A549 (cell line): ENCODE data around the gene NIPAL3.

Experiments used
- JUN ChIP-seq, 2 experiments: fragments of >200 bp; sonication (Bioruptor Twin); formaldehyde crosslinking; IDR thresholded peaks; 2 replicates in 1 of 2; 3 replicates in 1 of 2; pipeline ENCODE4 v1.6.1; 2016 to 2017
- KDM1A ChIP-seq: fragments of 200-600 bp; sonication (generic); IDR thresholded peaks from 2 replicates; pipeline ENCODE4 v1.6.1; 2016; ENCODE audit warnings: low read depth, mild to moderate bottlenecking
- TF ChIP-seq, protein P1 (sequence below): fragments of >200 bp; sonication (Bioruptor Twin); formaldehyde crosslinking; IDR thresholded peaks from 3 replicates; pipeline ENCODE4 v1.5.1; 2016

DNA sequence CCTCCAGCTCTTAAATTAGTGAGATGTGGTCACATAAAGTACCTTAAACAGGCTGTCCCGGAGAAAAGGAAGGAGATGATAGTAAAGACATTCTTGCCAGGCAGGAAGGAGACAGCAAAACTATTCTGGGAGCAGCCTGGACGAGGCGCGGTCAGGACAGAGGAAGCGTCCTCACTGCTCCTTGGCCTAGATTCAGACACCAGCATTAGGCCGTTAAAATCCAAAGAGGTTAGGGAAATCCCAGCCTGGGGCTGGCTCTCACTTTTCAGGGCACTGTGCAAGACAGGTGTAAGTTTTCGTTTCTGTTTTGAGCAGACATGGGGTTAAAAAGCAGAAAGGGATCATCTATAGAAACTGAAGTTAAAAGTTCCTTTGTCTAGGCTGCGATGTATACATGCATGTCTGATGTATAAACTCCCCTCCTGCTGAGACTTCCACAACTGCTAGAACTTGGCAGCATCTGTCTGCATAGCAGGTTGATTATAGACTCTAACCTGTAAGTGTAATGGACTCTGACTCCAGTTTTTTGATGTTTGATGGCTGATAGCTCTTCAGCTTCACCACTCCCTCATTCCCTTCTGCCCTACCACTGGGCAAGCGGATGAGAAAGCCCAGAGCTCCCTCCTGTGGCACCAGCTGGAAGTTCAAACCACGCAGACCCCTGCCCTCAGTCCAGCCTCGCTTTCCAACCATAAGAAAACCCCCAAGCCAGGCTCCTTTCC lies 23.6 kb upstream of the NIPAL3 start:
- TF ChIP-seq, protein P1, sequence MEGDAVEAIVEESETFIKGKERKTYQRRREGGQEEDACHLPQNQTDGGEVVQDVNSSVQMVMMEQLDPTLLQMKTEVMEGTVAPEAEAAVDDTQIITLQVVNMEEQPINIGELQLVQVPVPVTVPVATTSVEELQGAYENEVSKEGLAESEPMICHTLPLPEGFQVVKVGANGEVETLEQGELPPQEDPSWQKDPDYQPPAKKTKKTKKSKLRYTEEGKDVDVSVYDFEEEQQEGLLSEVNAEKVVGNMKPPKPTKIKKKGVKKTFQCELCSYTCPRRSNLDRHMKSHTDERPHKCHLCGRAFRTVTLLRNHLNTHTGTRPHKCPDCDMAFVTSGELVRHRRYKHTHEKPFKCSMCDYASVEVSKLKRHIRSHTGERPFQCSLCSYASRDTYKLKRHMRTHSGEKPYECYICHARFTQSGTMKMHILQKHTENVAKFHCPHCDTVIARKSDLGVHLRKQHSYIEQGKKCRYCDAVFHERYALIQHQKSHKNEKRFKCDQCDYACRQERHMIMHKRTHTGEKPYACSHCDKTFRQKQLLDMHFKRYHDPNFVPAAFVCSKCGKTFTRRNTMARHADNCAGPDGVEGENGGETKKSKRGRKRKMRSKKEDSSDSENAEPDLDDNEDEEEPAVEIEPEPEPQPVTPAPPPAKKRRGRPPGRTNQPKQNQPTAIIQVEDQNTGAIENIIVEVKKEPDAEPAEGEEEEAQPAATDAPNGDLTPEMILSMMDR, result peak; percentile 76
- no peak for TF ChIP-seq JUN (IDR thresholded peaks at IDR 0.05)
- TF ChIP-seq KDM1A, result no peak
